Stimulated activated CD8-positive, alpha-beta memory T cell treated with anti-CD3 and anti-CD28 coated beads, Interleukin-15, amount 100 ng/mL, for 48 hours (primary cell): ENCODE results near the gene S100PBP.

Experiments used
- DNase-seq, 2 donors: peaks; one replicate each; pipeline ENCODE4 v3.0.0-alpha.2; 2020; ENCODE audit warnings: low read depth in 2 of 2

S100PBP gene

DNA sequence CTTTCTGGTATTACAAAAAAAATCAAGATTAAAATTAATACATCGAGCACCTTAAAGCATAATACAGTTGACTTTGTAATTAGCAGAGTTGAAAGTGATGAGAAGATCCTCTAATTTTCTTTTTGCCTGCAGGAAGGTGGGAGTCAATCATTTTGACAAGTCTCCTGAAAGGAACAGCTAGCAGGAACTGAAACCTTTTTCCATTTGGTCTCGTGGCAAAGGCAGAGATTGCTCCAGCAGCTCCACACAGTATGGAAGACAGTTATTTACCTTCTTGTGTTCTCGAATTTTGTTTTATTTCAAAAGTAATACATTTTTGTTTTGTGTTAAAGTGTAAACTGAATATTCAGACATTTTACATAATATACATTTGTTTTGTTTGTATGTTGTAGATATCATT is 7.7 kb downstream of the S100PBP start:
- DNase-seq, result no peak

- no peak for DNase-seq
Observed at GRCh38 chr1:32828341-32828740, 10.9 kb downstream of the S100PBP start.

GRCh38 chr1:32830092-32830852 is 12.8 kb downstream of the S100PBP start:
- no peak for DNase-seq

- no peak for DNase-seq
Observed at GRCh38 chr1:32831878-32832277, 14.4 kb downstream of the S100PBP start.

DNA sequence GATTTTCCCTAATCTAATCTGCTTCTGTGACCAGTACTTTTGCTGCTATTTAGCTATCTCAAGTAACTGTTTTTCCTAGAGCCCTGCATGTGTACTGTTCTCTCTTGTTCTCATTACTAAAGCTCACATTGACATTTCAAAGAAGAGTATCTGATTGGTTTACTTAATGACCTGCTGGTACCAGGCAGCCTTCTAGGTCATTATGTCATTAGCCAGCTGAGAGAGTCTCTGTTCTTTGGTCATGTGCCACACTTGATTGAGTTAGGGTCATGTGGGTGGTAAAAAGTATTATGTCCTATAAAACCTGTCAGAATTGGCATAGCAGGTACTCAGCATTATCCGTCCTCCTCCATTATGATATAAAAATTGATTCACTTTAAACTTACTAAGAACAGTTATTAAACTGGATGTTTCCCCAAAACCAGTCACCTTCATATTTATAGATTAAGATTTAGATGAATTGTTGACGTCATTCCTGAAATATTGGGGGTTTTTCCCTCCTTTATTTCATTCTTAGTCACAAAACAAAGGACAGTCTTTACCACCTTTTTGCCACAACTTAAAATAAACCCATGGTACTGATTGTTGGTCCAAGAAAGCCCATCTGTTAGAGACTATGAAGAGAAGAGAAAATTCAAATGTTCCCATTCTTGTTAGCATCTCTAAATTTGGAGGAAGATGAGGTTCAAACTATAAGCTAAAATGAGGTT is 31.1 kb downstream of the S100PBP start:
- no peak for DNase-seq

- no peak for DNase-seq
Observed at GRCh38 chr1:32855861-32856617, 38.6 kb downstream of the S100PBP start.

DNA sequence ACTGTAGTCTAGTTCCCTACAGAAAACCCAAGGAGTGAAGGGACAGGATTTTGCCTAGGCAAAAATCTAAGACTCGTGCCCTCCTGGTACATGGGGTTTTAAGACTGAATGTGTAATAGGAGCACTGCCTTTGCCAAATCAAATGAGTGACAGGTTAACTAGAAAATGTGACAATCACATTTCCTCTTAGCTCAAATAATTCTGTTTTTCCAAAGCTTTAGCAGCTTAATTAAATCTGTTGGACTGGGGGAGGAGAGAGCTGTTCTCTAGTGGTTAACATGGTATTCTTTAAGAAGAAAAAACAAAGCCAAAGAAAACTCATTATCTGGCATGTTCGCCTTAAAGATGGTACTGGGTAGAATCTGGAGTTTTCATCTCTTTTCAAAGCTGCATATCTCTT is 40.7 kb downstream of the S100PBP start:
- DNase-seq, result no peak

DNA sequence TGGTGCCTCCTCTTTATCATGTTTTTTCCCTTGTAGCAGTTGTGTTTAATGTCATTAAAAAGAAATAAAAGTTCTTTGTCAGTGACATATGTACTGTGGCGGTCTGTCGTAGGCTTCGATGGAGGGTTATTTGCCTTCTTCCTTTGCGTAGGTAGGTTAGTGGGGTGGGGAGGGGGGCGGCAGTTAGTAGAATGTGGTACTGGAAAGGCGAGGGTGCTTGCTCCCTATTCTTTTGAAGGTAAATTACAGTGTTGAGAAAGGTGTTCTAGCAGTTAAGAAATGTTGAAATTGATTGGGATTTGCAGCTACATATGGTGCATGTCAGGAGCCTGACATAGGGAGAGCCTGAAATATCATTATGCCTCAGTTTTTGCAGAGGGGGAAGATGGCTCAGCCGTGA is 41.3 kb downstream of the S100PBP start:
- no peak for DNase-seq

DNA sequence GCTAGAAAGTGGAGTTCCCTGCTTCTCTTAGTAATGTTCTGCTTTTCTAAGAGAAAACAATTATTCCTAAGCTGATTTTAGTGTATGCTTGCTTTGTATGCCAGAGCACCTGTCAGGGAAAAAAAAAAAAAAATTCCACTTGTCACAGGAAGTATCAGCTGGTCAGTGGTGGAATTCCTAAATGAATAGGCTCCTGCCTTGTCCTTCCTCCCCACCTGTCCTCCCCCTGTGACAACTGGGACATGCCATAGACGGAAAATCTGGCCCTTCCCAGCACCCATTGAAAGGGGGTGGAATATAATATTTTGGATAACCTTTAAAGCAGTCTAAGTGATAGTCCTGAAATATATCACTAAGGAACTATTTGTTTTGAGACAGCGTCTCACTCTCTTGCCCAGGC is 42.5 kb downstream of the S100PBP start:
- DNase-seq, result no peak

DNA sequence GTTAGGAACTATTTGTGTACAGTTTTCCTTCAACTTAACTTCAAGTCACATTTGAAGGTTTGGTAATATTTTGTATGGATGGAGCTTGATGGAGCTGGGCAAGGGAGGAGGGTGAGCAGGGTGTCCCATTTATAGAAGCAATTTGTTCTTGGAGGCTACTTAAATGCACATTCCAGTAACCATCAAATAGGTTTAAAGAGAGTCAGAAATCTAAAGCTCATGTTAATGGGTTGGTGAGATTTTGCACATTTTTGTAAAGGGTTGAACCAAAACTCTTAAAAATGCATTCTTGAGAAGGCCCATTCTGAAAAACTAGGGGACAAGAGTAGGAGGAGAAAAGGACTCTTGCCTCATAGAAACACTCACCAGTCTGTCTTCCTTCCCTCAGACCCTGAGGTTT is 43.1 kb downstream of the S100PBP start:
- DNase-seq, result no peak

- DNase-seq, result no peak
Observed at GRCh38 chr1:32861904-32862695, 44.6 kb downstream of the S100PBP start.

DNA sequence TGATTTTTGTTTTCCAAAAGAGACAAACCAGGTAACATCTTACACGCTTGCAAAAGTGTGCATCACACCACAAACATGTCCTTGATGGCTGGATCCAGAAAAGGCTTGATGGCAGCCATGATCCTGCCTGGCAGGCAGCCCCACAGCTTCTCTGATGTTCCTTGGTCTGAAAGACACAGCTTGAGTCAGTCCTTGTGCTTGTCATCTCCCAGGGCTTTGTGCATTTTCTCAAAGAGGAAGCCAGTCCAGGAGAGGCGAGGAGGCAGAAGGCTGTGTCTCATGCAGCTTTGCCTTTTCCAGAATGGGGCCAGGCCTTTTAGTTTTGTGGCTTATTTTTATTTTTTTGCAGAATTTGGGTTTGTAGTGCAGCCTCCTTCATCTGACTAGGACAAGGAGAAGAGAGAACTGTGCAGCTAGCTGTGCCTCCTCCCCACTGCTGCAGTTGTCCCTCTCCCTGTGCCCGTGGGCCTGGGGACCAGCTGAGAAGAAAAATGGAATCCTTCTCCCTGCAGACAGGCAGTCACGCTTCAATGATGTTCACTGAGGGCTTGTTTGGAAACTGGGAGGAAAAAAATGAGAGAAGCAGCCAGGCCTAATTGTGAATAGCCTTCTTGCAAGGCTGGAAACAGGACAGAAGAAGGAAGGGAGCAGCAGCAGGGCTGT is 45.9 kb downstream of the S100PBP start:
- no peak for DNase-seq

DNA sequence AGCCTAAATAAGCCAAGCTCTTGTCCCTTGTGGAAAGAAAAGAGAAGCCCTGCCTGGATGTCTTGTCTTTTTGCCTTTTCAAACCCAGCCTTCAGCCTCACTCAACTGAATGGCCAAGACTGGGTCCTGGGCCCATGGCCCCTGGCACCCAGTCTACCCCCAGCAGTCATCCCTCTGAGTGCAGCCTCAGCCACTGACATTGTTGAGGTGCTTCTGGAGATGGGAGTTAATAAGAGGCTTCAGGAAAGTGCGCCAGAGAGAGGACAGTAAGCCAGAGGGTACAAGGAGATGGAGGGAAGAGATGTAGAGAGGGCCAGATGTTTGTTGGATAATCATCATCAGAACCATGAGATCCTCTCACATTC is 46.4 kb downstream of the S100PBP start:
- DNase-seq, result no peak

- no peak for DNase-seq
Observed at GRCh38 chr1:32864375-32865019, 47.0 kb downstream of the S100PBP start.

- no peak for DNase-seq
Observed at GRCh38 chr1:32865639-32866405, 48.4 kb downstream of the S100PBP start.

GRCh38 chr1:32867151-32867550 is 49.7 kb downstream of the S100PBP start:
- no peak for DNase-seq

- DNase-seq, result no peak
Observed at GRCh38 chr1:32867671-32868070, 50.2 kb downstream of the S100PBP start.

DNA sequence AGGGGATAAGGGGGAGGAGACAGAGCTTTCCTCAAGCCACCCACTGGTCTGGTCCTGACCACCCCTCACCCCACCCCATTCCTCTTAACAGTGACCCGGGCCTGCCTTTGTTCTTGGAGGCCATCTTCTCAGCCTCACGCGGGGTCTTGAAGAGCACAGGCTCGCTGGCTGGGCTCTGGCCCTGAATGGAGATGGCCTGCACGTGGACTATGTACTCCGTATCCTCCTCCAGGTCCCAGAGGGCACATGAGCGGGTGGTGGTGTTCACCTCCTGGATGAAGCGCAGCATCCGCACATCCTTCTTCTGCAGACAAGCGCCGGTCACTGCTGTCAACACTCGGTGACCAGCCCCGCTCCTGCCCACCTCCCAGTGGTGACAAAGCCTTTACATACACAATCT is 50.6 kb downstream of the S100PBP start:
- no peak for DNase-seq

GRCh38 chr1:32868806-32869455 is 51.5 kb downstream of the S100PBP start:
- DNase-seq, result no peak
